HL-60 (cell line): Measurements from ENCODE around the gene LHX1.

Experiments used
- DNase-seq, 2 experiments: peaks; one replicate each; pipeline ENCODE4 v3.0.0-alpha.2; 2010 to 2020; ENCODE audit warnings: low read depth in 1 of 2, low spot score in 1 of 2
- H3K27ac ChIP-seq: fragments of 250-450 bp; sonication (Bioruptor Pico); replicated peaks from 2 replicates; pipeline ENCODE4 v1.5.1; 2020; ENCODE audit warnings: mild to moderate bottlenecking, moderate library complexity
- H3K27me3 ChIP-seq: fragments of 250-450 bp; sonication (Bioruptor Pico); 2 replicates; pipeline ENCODE4 v1.5.1; 2021; ENCODE audit warnings: mild to moderate bottlenecking, moderate library complexity; ENCODE audit not compliant: insufficient read depth, poor library complexity, severe bottlenecking
- H3K4me3 ChIP-seq: replicated peaks from 2 replicates; pipeline ENCODE4 v1.5.1; 2011; ENCODE audit warnings: mild to moderate bottlenecking, control low read depth, low read length; ENCODE audit not compliant: insufficient read depth
- CTCF ChIP-seq: IDR thresholded peaks from one replicate; pipeline ENCODE4 v1.5.1; 2011; ENCODE audit warnings: low read length, control low read depth, inconsistent platforms; ENCODE audit not compliant: insufficient read depth
- GABPA ChIP-seq: IDR thresholded peaks from 2 replicates; pipeline ENCODE4 v1.6.1; 2012; ENCODE audit warnings: low read depth
- POLR2AphosphoS5 ChIP-seq: IDR thresholded peaks from 2 replicates; pipeline ENCODE4 v1.6.1; 2012; ENCODE audit warnings: low read depth
- SPI1 ChIP-seq: IDR thresholded peaks from 2 replicates; pipeline ENCODE4 v1.6.1; 2012; ENCODE audit warnings: low read depth, mild to moderate bottlenecking, borderline replicate concordance
- TF ChIP-seq, protein P1 (sequence below): IDR thresholded peaks from 2 replicates; pipeline ENCODE4 v1.6.1; 2012; ENCODE audit warnings: low read depth; ENCODE audit not compliant: insufficient replicate concordance

LHX1 gene

GRCh38 chr17:36890398-36891168, 46.7 kb upstream of the LHX1 start:
- peaks cover 5% of the 10 kb centered on the region for H3K27me3 ChIP-seq
- no peak overlapping the region for H3K27ac ChIP-seq
- TF ChIP-seq POLR2AphosphoS5 (no peak), CTCF (no peak)
- no peak overlapping the region for H3K4me3 ChIP-seq
- DNase-seq: no peak

DNA sequence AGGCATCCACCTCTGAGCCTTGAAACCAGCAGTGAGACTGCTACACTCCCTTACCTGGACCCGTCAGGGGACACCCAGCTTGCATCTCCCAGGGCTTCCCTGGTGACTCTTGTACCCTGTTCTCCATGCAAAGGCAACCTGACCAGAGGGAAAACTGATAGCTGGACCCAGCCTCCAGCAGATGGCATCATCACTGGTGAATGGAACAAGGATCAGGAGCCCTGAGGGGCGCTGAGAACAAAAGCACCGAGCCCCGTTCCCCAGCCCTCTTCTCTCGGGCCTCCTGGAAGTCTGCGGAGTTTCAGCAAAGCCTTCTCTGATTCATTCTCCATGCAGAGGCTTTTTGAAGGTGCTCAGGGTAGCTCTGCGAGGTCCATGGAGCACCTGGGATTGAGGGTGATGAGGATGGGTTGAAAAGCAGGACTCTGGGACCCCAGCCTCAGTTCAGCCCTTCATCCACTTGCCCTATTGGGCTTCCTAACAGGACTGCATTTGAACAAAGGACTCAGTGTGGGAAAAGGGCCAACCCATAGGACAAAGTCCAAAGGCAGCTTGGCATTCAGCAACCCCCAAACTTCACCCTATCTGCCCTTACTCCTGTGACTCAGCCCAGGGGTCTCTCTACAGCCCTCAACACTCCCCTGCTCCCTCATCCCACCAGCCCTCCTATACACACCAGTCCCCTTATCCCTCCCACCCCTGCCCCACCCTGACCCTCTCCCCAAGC, 45.0 kb upstream of the LHX1 start:
- Histone ChIP-seq H3K27ac (no peak overlapping the region), H3K4me3 (no peak overlapping the region), H3K27me3 (peaks cover 3% of the 10 kb centered on the region)
- DNase-seq: no peak
- TF ChIP-seq SPI1 (no peak), POLR2AphosphoS5 (no peak), GABPA (no peak), CTCF (no peak)
- TF ChIP-seq, protein P1, sequence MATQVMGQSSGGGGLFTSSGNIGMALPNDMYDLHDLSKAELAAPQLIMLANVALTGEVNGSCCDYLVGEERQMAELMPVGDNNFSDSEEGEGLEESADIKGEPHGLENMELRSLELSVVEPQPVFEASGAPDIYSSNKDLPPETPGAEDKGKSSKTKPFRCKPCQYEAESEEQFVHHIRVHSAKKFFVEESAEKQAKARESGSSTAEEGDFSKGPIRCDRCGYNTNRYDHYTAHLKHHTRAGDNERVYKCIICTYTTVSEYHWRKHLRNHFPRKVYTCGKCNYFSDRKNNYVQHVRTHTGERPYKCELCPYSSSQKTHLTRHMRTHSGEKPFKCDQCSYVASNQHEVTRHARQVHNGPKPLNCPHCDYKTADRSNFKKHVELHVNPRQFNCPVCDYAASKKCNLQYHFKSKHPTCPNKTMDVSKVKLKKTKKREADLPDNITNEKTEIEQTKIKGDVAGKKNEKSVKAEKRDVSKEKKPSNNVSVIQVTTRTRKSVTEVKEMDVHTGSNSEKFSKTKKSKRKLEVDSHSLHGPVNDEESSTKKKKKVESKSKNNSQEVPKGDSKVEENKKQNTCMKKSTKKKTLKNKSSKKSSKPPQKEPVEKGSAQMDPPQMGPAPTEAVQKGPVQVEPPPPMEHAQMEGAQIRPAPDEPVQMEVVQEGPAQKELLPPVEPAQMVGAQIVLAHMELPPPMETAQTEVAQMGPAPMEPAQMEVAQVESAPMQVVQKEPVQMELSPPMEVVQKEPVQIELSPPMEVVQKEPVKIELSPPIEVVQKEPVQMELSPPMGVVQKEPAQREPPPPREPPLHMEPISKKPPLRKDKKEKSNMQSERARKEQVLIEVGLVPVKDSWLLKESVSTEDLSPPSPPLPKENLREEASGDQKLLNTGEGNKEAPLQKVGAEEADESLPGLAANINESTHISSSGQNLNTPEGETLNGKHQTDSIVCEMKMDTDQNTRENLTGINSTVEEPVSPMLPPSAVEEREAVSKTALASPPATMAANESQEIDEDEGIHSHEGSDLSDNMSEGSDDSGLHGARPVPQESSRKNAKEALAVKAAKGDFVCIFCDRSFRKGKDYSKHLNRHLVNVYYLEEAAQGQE: no peak

GRCh38 chr17:36894177-36894576, 43.1 kb upstream of the LHX1 start:
- H3K4me3 ChIP-seq: no peak overlapping the region

More at GRCh38 chr17:36894177-36894576, 43.1 kb upstream of the LHX1 start:
- no peak overlapping the region for H3K27ac ChIP-seq
- H3K27me3 ChIP-seq: peaks cover under 1% of the 10 kb centered on the region
- no peak for TF ChIP-seq CTCF
- TF ChIP-seq, protein P1: no peak
- TF ChIP-seq SPI1: no peak
- no peak for TF ChIP-seq POLR2AphosphoS5
- TF ChIP-seq GABPA: no peak
- no peak for DNase-seq
